Fibroblast of pulmonary artery (primary cell): ENCODE measurements around the gene ZNF33B.

Experiments used
- DNase-seq: peaks from one replicate; pipeline ENCODE4 v3.0.0-alpha.2; 2010; ENCODE audit warnings: low read depth
- H3K4me3 ChIP-seq: replicated peaks from 2 replicates; pipeline ENCODE4 v1.5.1; 2011; ENCODE audit warnings: low read depth, mild to moderate bottlenecking, control low read depth, low read length, moderate library complexity
- TF ChIP-seq, protein P1 (sequence below): IDR thresholded peaks from 2 replicates; pipeline ENCODE4 v1.5.1; 2011; ENCODE audit warnings: mild to moderate bottlenecking, control low read depth, low read length, inconsistent platforms; ENCODE audit errors: missing control alignments

The ZNF33B gene

DNA sequence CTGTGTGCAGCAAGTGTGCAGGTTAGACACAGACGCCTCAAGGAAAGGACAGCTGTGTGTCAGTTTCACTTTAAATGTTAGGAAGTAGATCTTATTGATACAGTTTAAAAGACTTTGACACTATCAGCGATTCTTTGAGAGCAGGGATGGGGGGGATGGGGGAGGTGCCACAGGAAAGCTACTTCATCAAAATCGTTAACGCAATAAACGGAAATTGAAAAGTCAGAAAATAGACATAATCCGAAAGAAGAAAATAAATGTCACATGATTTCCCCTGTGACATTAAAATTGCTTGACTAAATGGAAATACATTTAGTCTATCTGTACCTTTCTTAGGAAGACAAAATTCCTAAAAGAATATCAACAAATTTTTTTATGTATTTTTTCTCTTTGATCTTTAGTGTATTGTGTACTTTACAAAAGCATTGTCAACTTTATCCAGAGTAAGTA is 476 bp upstream of the ZNF33B start:
- TF ChIP-seq, protein P1, sequence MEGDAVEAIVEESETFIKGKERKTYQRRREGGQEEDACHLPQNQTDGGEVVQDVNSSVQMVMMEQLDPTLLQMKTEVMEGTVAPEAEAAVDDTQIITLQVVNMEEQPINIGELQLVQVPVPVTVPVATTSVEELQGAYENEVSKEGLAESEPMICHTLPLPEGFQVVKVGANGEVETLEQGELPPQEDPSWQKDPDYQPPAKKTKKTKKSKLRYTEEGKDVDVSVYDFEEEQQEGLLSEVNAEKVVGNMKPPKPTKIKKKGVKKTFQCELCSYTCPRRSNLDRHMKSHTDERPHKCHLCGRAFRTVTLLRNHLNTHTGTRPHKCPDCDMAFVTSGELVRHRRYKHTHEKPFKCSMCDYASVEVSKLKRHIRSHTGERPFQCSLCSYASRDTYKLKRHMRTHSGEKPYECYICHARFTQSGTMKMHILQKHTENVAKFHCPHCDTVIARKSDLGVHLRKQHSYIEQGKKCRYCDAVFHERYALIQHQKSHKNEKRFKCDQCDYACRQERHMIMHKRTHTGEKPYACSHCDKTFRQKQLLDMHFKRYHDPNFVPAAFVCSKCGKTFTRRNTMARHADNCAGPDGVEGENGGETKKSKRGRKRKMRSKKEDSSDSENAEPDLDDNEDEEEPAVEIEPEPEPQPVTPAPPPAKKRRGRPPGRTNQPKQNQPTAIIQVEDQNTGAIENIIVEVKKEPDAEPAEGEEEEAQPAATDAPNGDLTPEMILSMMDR, result no peak
- DNase-seq, result no peak
- peak overlapping the region; percentile 92 for H3K4me3 ChIP-seq

DNA sequence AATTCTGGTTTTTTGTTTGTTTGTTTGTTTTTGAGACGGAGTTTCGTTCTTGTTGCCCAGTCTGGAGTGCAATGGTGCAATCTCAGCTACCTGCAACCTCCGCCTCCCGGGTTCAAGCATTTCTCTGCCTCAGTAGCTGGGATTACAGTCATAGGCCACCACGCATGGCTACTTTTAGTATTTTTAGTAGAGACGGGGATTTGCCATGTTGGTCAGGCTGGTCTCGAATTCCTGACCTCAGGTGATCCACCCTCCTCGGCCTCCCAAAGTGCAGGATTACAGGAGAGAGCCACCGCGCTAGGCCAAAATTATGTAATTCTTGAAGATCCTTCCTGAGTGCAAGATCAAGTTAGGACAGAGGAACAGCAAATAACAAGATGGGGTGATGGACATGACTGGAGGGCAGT is 719 bp downstream of the ZNF33B start:
- TF ChIP-seq, protein P1, result no peak
- peak overlapping the region; percentile 92 for H3K4me3 ChIP-seq
- no peak for DNase-seq

DNA sequence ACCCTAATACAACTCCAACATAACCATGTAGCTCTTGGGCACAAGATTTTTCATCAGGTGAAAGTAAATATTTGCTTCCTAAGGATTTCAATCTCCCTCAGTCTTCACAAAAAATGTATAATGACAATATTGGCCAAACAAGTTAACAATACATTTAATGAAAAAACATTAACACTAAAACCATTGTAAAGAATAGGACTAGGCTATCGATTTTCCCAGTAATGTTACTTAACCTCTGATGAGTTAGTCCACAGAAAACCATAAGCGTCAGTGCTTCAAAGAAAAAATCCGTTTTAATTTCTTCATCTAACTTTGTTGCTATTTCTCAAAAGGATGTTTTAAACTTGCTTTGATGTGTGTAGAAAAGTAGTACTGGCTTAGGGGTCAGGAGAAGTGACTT is 1.2 kb downstream of the ZNF33B start:
- no peak for DNase-seq
- TF ChIP-seq, protein P1, result no peak
- H3K4me3 ChIP-seq, result peak overlapping the region; percentile 92

DNA sequence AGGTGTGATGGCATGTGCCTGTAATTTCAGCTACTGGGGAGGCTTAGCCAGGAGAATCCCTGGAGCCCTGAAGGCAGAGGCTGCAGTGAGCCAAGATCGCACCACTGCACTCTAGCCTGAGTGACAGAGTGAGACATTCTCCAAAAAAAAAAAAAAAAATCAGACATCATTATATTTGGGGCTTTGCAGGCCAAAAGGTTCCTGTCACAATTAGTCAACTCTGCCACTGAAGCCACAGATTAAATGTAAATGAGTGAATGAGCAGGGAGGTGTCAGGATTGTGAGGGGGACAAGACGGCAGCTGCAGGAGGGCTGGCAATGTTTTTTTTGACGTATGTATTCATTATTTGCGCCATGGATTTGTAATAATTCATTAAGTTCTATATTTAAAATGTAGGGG is 3.3 kb downstream of the ZNF33B start:
- TF ChIP-seq, protein P1, result no peak
- no peak overlapping the region for H3K4me3 ChIP-seq
- no peak for DNase-seq

DNA sequence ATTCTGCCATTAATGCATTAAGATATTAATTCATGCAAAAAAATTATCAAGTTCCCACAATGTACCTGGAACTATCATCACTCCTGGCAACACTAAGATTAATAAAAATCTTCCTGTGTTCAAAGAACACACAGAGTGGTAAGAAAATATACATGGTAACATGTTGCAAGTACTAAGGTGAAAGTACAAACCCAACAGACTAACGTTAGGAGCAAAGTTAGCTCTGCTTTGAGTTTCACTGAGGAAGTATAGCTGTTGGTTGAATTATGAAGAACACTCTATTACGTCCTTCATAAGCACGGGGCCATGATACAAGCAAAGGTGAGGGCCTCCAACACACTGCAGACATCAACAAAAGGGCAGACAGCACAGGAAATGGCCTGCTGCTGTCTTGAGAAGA is 5.8 kb downstream of the ZNF33B start:
- no peak overlapping the region for H3K4me3 ChIP-seq
- TF ChIP-seq, protein P1, result no peak
- no peak for DNase-seq

DNA sequence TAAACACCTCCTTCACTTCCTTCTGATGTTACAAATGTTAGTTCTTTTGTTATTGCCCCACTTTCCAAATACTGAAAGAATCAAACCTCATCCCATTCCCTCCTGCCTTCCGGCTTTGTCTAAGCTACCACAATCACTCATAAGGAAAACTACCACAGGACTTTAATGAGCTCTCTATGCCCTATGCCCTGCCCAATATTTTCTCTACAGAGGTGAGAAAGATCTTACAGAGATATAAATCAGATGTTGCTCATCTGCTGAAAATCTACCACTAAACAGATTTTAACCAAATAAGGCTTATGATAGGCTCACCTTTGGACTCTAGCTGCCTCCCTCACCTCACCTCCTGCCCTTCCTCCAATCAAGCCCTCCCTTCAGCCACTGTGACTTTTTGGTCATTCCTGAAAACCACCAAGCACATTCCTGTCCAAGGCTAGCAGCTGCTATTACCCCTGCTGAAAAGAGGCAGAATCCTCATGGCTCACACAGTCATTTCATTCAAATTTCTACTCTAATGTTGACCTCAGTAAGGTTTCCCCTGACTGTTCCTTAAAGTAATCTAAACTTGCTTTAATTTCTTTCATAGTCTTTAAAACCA is 7.7 kb downstream of the ZNF33B start:
- H3K4me3 ChIP-seq, result no peak overlapping the region
- DNase-seq, result no peak
- TF ChIP-seq, protein P1, result no peak

DNA sequence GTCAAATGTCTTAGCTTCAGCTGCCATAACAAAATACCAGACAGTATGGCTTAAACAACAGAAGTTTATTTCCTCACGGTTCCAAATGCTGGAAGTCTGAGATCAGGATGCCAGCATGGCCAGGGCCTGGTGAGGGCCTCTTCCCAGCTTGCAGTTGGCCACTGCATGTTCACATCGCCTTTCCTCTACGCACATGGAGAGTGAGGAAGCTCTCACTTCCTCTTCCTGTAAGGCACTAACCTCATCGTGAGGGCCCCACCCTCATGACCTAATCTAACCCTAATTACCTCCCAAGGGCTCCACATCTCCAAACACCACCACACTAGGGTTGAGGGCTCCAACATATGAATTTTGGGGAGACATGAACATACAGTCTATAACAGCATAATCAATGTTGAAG is 14.4 kb downstream of the ZNF33B start:
- no peak for DNase-seq
- TF ChIP-seq, protein P1, result no peak
- no peak overlapping the region for H3K4me3 ChIP-seq
